Immature natural killer cell (primary cell): Measurements from ENCODE around the gene KSR1. TPM values are rescaled to one million over a fixed set of nuclear protein-coding genes. Genes with fewer than 3 reads are reported as not detected.

ENCODE experiments used
- DNase-seq, 3 donors: peaks; one replicate each; pipeline ENCODE4 v3.0.0; 2022; ENCODE audit warnings: mixed read lengths in 1 of 3
- H3K27ac Mint-ChIP-seq, 6 donors: one replicate each; pipeline ENCODE4 v1.8.0; 2020; ENCODE audit warnings: mixed read lengths in 6 of 6, mild to moderate bottlenecking in 5 of 6, inconsistent platforms in 4 of 6, moderate library complexity in 3 of 6
- H3K27me3 Mint-ChIP-seq, 3 donors: one replicate each; pipeline ENCODE4 v1.8.0; 2020 to 2021; ENCODE audit warnings: low read depth in 3 of 3, mild to moderate bottlenecking in 3 of 3, mixed read lengths in 3 of 3, moderate library complexity in 3 of 3, inconsistent platforms in 1 of 3
- H3K36me3 Mint-ChIP-seq, 3 donors: one replicate each; pipeline ENCODE4 v1.8.0; 2020; ENCODE audit warnings: mixed read lengths in 3 of 3, inconsistent platforms in 2 of 3, mild to moderate bottlenecking in 2 of 3
- H3K4me1 Mint-ChIP-seq, 2 donors: one replicate each; pipeline ENCODE4 v1.8.0; 2020; ENCODE audit warnings: inconsistent platforms in 2 of 2, mild to moderate bottlenecking in 2 of 2, mixed read lengths in 2 of 2, moderate library complexity in 1 of 2
- H3K4me3 Mint-ChIP-seq, 5 donors: one replicate each; pipeline ENCODE4 v1.8.0; 2020; ENCODE audit warnings: mild to moderate bottlenecking in 5 of 5, mixed read lengths in 5 of 5, inconsistent platforms in 3 of 5, moderate library complexity in 3 of 5
- H3K9me3 Mint-ChIP-seq, 6 donors: one replicate each; pipeline ENCODE4 v1.8.0; 2020; ENCODE audit warnings: mild to moderate bottlenecking in 6 of 6, mixed read lengths in 6 of 6, inconsistent platforms in 4 of 6, moderate library complexity in 3 of 6
- polyA plus RNA-seq, 3 donors: library from polyadenylated mRNA; unstranded; fragments of 300-500 nt; fragmentation: Illumina TruSeq; gene quantifications; one replicate each; pipeline ENCODE4 v1.2.3, GENCODE V29; 2021

Gene KSR1
- polyA plus RNA-seq, 3 donors from 2014 or later, result 1.8 to 5.6 (median 2.6) TPM

DNA sequence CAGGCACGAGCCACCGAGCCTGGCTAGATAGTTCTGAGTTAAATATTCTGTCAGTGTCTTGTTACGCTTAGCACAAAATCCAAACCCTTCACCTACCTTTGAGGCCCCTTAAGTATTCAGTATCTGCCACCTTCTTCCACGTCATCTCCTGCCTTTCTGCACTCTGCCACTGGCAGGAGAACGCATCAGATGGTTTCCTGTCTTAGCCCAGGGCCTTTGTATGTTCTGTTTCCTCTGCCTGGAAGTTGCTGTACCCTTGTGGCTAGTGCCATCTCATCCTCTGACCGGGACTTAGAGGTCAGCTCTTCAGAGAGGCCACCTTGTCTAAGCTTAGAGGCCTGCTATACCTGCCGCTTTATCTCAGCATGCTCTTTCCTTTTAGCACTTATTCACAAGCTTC lies 107.3 kb downstream of the KSR1 start:
- Mint-ChIP-seq H3K27ac (peak overlapping the region in 5 of 6 donors; percentile 28 to 90 (median 83)), H3K9me3 (no peaks in the 10 kb centered on the region), H3K4me3 (peak overlapping the region in 2 of 5 donors; percentile 10 to 23), H3K4me1 (peaks cover 34% of the 10 kb centered on the region in 2 donors), H3K36me3 (peaks cover 0 to 13% (median 7%) of the 10 kb centered on the region in 3 donors), H3K27me3 (peaks cover 0 to 4% (median 0%) of the 10 kb centered on the region in 3 donors)
- DNase-seq, result no peak

GRCh38 chr17:27564463-27564862 lies 108.2 kb downstream of the KSR1 start:
- peaks cover 0 to 5% (median 3%) of the 10 kb centered on the region in 3 donors for H3K36me3 Mint-ChIP-seq
- peaks cover 0 to 4% (median 4%) of the 10 kb centered on the region in 3 donors for H3K27me3 Mint-ChIP-seq
- H3K27ac Mint-ChIP-seq, result peak overlapping the region in 5 of 6 donors; percentile 43 to 90 (median 75)
- H3K4me1 Mint-ChIP-seq, result peaks cover 43 to 44% of the 10 kb centered on the region in 2 donors
- H3K4me3 Mint-ChIP-seq, result no peak overlapping the region
- no peaks in the 10 kb centered on the region for H3K9me3 Mint-ChIP-seq
- no peak for DNase-seq

- peak overlapping the region; percentile 57 to 93 (median 90) for H3K27ac Mint-ChIP-seq
- no peak overlapping the region for H3K4me3 Mint-ChIP-seq
- no peak for DNase-seq
These were observed 109.8 kb downstream of the KSR1 start for GRCh38 chr17:27565874-27566670.

GRCh38 chr17:27566671-27567562 lies 110.7 kb downstream of the KSR1 start:
- H3K27ac Mint-ChIP-seq, result peak overlapping the region; percentile 79 to 93 (median 90)
- H3K27me3 Mint-ChIP-seq, result peaks cover 0 to 4% (median 4%) of the 10 kb centered on the region in 3 donors
- H3K36me3 Mint-ChIP-seq, result no peaks in the 10 kb centered on the region
- no peaks in the 10 kb centered on the region for H3K9me3 Mint-ChIP-seq
- peaks cover 63 to 65% of the 10 kb centered on the region in 2 donors for H3K4me1 Mint-ChIP-seq
- no peak overlapping the region for H3K4me3 Mint-ChIP-seq
- no peak for DNase-seq

More at GRCh38 chr17:27565874-27566670, 109.8 kb downstream of the KSR1 start:
- peaks cover 58 to 59% of the 10 kb centered on the region in 2 donors for H3K4me1 Mint-ChIP-seq
- peaks cover 0 to 4% (median 4%) of the 10 kb centered on the region in 3 donors for H3K27me3 Mint-ChIP-seq
- peaks cover 0 to 3% (median 0%) of the 10 kb centered on the region in 3 donors for H3K36me3 Mint-ChIP-seq
- H3K9me3 Mint-ChIP-seq, result no peaks in the 10 kb centered on the region

- Mint-ChIP-seq H3K27me3 (peaks cover 0 to 6% (median 4%) of the 10 kb centered on the region in 3 donors), H3K27ac (peak overlapping the region; percentile 79 to 93 (median 90)), H3K4me1 (peaks cover 66 to 68% of the 10 kb centered on the region in 2 donors), H3K4me3 (no peak overlapping the region), H3K36me3 (no peaks in the 10 kb centered on the region), H3K9me3 (no peaks in the 10 kb centered on the region)
- DNase-seq, result no peak
These were observed 111.3 kb downstream of the KSR1 start for GRCh38 chr17:27567563-27567859.

DNA sequence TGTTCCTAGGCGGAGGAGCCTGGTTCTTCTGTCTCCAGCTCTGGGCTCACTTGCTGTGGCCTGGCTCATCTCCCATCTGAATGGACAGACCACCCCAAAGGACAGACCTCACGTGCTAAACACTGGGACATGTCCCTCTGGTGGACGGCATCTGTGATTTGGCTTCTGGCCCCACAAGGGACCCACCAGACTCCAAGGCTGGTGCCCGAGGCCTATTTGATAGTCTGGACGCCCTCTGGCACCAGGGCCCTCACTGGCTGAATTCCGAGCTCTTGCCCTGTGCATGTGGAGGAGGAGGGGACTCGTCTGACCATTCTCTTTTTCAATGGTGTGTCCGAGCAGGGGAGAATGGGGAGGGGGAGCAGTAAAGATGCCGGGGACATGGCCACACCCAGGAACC lies 112.0 kb downstream of the KSR1 start:
- no peaks in the 10 kb centered on the region for H3K9me3 Mint-ChIP-seq
- H3K4me1 Mint-ChIP-seq, result peaks cover 71 to 73% of the 10 kb centered on the region in 2 donors
- H3K27ac Mint-ChIP-seq, result peak overlapping the region; percentile 88 to 93 (median 92)
- H3K27me3 Mint-ChIP-seq, result peaks cover 0 to 6% (median 4%) of the 10 kb centered on the region in 3 donors
- H3K4me3 Mint-ChIP-seq, result no peak overlapping the region
- DNase-seq, result no peak
- H3K36me3 Mint-ChIP-seq, result no peaks in the 10 kb centered on the region

GRCh38 chr17:27568811-27569210 lies 112.6 kb downstream of the KSR1 start:
- peak overlapping the region; percentile 88 to 93 (median 92) for H3K27ac Mint-ChIP-seq
- H3K27me3 Mint-ChIP-seq, result peaks cover 0 to 6% (median 4%) of the 10 kb centered on the region in 3 donors
- peak overlapping the region; percentile 28 to 76 (median 69) for H3K4me3 Mint-ChIP-seq
- H3K9me3 Mint-ChIP-seq, result no peaks in the 10 kb centered on the region
- DNase-seq, result peak in 1 of 3 donors; percentile 55
- H3K4me1 Mint-ChIP-seq, result peaks cover 65 to 73% of the 10 kb centered on the region in 2 donors
- H3K36me3 Mint-ChIP-seq, result no peaks in the 10 kb centered on the region

DNA sequence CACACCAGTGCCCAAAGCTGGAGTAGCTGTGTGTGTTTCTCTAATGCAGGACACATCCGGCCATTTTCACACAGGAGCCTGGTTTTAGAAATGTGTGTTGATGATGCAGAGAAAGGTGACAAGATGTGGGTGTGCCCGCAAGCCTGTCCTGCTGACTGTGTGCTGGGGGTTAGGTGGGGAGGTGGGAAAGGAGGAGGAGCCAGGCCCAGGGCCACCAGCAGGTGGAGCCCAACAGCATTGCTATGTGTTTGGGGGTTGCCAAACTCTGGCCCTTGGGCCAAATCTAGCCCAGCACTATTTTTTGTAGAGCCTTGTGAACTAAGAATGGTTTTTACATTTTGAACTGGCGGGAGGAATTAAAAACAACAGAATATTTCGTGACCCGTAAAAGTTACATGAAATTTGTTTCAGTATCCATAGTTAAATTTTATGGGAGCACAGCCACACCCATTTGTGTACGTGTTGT lies 113.0 kb downstream of the KSR1 start:
- peak; percentile 89 to 91 (median 91) for DNase-seq
- H3K4me1 Mint-ChIP-seq, result peaks cover 63 to 73% of the 10 kb centered on the region in 2 donors

DNA sequence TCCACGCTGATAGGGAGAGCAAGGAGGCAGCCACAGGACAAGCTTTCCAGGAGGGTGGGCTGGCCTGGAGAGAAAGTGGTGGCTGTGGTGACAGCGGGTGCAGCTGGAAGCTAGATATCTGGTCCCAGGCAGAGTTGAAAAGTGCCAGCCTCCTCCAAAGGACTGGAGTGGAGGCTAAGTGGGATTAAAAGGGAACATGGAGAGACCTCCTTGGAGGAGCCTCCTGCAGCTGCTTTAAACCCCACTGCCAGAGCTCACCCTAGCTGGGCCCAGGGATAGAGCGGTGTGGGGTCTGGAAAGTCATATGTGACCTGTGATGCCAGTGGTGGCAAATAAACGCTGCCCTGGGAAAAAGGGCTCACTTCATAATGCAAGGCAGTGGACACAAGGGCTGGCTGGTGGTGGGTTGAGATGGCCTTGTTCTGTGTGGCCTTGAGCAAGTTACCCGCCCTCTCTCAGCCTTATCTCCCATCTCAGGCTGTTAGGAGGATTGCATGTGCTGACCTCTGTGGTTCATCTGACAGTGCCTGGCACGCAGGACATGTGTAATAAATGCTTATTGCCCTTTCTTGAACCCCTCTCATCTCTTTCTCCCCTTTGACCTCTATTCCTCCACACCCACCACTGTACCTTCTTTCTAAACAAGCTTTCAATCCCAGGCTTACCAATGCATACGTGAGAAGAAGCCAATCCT lies 113.8 kb downstream of the KSR1 start:
- DNase-seq, result no peak
- Mint-ChIP-seq H3K4me3 (peak overlapping the region; percentile 28 to 76 (median 69)), H3K36me3 (no peaks in the 10 kb centered on the region), H3K27me3 (peaks cover 0 to 6% (median 4%) of the 10 kb centered on the region in 3 donors), H3K9me3 (no peaks in the 10 kb centered on the region), H3K4me1 (peaks cover 56 to 73% of the 10 kb centered on the region in 2 donors), H3K27ac (peak overlapping the region; percentile 88 to 93 (median 92))

More for the DNA sequence above, 113.0 kb downstream of the KSR1 start:
- peaks cover 0 to 6% (median 4%) of the 10 kb centered on the region in 3 donors for H3K27me3 Mint-ChIP-seq
- peak overlapping the region; percentile 28 to 76 (median 69) for H3K4me3 Mint-ChIP-seq
- no peaks in the 10 kb centered on the region for H3K9me3 Mint-ChIP-seq
- H3K36me3 Mint-ChIP-seq, result no peaks in the 10 kb centered on the region
- H3K27ac Mint-ChIP-seq, result peak overlapping the region; percentile 88 to 93 (median 92)

- DNase-seq, result no peak
- peaks cover 57 to 73% of the 10 kb centered on the region in 2 donors for H3K4me1 Mint-ChIP-seq
- H3K36me3 Mint-ChIP-seq, result no peaks in the 10 kb centered on the region
- H3K27ac Mint-ChIP-seq, result peak overlapping the region; percentile 88 to 93 (median 92)
- H3K9me3 Mint-ChIP-seq, result no peaks in the 10 kb centered on the region
- H3K27me3 Mint-ChIP-seq, result peaks cover 0 to 6% (median 4%) of the 10 kb centered on the region in 3 donors
- peak overlapping the region in 3 of 5 donors; percentile 28 to 59 (median 39) for H3K4me3 Mint-ChIP-seq
These were observed 114.3 kb downstream of the KSR1 start for GRCh38 chr17:27570578-27570914.

DNA sequence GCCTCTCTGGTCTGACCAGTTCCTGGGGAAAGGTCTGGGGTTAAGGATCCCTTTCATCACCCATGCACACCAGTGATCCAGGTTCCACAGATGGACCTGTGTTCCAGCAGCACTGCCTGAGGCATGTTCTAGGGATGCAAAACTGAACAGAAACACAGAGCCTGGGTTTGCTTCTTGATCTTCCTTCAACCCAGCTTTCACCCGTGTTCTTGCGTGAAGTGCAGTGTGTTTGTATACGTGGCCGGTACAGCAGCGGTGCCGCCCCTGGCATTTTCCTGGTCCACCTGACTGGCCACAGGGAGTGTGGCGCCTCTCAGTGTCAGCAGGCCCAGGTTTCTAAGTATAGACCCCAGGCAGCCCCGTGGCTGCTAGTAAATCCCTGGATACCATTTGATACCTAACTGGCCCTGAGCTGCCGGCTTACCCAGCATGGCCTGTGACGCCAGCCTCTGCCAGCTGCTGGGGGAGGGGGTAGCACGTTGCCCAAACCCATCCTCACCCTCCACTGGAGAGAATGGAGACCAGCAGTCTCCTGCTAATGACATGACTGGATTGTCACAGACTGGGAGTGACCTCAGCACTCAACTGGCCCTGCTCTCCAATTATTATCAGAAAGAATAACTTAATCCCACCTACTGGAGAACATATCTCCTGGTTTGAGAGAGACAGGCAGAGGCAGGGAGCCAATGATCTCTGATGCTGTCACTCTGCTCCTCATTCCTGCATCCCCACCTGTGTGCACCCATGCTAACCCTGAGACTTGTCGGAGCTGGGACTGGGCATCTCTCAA lies 115.5 kb downstream of the KSR1 start:
- Mint-ChIP-seq H3K27me3 (peaks cover 0 to 6% (median 4%) of the 10 kb centered on the region in 3 donors), H3K9me3 (no peaks in the 10 kb centered on the region), H3K4me1 (peaks cover 61 to 80% of the 10 kb centered on the region in 2 donors), H3K27ac (peak overlapping the region; percentile 24 to 88 (median 72)), H3K36me3 (no peaks in the 10 kb centered on the region), H3K4me3 (peak overlapping the region in 2 of 5 donors; percentile 4 to 14)
- no peak for DNase-seq

- peaks cover 60 to 85% of the 10 kb centered on the region in 2 donors for H3K4me1 Mint-ChIP-seq
- no peak overlapping the region for H3K4me3 Mint-ChIP-seq
- H3K9me3 Mint-ChIP-seq, result no peaks in the 10 kb centered on the region
- H3K27me3 Mint-ChIP-seq, result peaks cover 0 to 6% (median 4%) of the 10 kb centered on the region in 3 donors
- DNase-seq, result no peak
- H3K27ac Mint-ChIP-seq, result peak overlapping the region in 5 of 6 donors; percentile 20 to 81 (median 71)
- H3K36me3 Mint-ChIP-seq, result no peaks in the 10 kb centered on the region
These were observed 116.4 kb downstream of the KSR1 start for GRCh38 chr17:27572665-27573064.
